Stimulated activated naive CD8-positive, alpha-beta T cell treated with anti-CD3 and anti-CD28 coated beads, Interleukin-15, Interleukin-2, amounts not matched to agents 100 ng/mL and 50 ng/mL, for 24 hours (primary cell): ENCODE data around the gene CTNNA3.

ENCODE experiments used
- H3K27ac Mint-ChIP-seq: one replicate; pipeline ENCODE4 v1.8.0; 2021; ENCODE audit warnings: mild to moderate bottlenecking, mixed read lengths
- H3K27me3 Mint-ChIP-seq: one replicate; pipeline ENCODE4 v1.8.0; 2021; ENCODE audit warnings: mixed read lengths
- H3K36me3 Mint-ChIP-seq: one replicate; pipeline ENCODE4 v1.8.0; 2021; ENCODE audit warnings: low read depth, mixed read lengths
- H3K4me1 Mint-ChIP-seq: one replicate; pipeline ENCODE4 v1.8.0; 2021; ENCODE audit warnings: low read depth, mixed read lengths
- H3K4me3 Mint-ChIP-seq: one replicate; pipeline ENCODE4 v1.8.0; 2021; ENCODE audit warnings: mild to moderate bottlenecking, mixed read lengths
- H3K9me3 Mint-ChIP-seq: one replicate; pipeline ENCODE4 v1.8.0; 2021; ENCODE audit warnings: mixed read lengths

Gene CTNNA3

DNA sequence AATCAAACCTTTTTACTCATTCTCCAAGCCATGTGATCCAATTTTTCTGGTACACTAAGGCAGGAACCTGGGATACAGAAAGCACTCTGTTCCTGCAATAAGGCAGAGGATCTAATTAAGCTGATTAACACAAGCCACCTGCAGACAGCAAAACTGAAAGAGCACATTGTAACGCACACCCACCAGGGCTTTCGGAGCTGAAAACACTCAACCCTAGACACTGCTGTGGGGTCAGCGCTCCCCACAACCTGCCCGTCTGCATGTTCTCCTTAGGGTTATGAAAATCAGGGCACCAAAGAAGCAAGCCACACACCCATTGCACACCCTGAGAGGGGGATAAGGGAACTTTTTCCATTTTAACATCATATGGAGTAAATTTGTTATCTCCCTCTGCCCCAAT is 1792.4 kb downstream of the CTNNA3 start:
- no peaks in the 10 kb centered on the region for H3K27me3 Mint-ChIP-seq
- peaks cover 12% of the 10 kb centered on the region for H3K9me3 Mint-ChIP-seq
- no peaks in the 10 kb centered on the region for H3K36me3 Mint-ChIP-seq
- no peaks in the 10 kb centered on the region for H3K4me1 Mint-ChIP-seq
- H3K4me3 Mint-ChIP-seq = no peak overlapping the region
- no peak overlapping the region for H3K27ac Mint-ChIP-seq

DNA sequence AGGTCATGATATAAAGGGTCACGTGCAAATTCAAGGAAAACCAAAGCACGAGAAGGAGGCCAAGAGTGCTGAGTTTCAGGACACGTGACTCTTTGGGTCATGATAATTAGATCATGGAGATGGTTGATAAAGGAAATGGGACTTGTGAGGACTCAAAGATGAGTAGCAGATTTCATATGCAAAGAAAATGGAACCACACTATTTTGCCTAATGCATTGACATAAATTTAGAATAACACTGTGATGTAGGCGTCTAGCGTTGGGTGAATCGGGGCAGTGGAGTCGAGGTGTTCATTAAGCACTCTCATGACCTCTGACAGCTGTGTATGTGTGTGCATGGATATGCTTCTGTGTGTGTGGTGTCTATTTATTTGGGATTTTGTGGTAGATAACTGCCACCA is 1795.7 kb downstream of the CTNNA3 start:
- no peaks in the 10 kb centered on the region for H3K27me3 Mint-ChIP-seq
- H3K4me3 Mint-ChIP-seq = no peak overlapping the region
- H3K36me3 Mint-ChIP-seq = no peaks in the 10 kb centered on the region
- peaks cover 12% of the 10 kb centered on the region for H3K9me3 Mint-ChIP-seq
- H3K27ac Mint-ChIP-seq = no peak overlapping the region
- no peaks in the 10 kb centered on the region for H3K4me1 Mint-ChIP-seq

DNA sequence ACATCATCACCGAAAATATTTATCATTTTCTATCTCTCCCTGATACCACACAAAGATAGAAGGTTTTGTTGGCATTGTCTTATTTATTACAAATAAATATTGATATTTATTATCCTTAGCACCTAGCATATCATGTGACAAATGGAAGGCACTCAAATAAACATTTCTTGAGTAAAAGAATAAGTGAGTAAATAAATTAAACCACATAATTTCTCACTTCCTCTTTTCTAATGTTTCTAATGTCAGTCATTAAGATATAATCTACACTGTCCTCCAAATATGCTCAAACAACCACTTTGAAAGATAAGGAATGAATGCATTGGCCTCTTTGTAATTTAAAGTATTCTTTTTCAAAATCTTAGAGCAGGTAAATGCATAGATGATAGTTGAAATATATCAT is 1797.9 kb downstream of the CTNNA3 start:
- no peak overlapping the region for H3K27ac Mint-ChIP-seq
- H3K27me3 Mint-ChIP-seq = no peaks in the 10 kb centered on the region
- H3K36me3 Mint-ChIP-seq = no peaks in the 10 kb centered on the region
- peaks cover 7% of the 10 kb centered on the region for H3K9me3 Mint-ChIP-seq
- no peaks in the 10 kb centered on the region for H3K4me1 Mint-ChIP-seq
- no peak overlapping the region for H3K4me3 Mint-ChIP-seq

GRCh38 chr10:65894961-65895360 is 1801.0 kb downstream of the CTNNA3 start:
- Mint-ChIP-seq H3K9me3 (peaks cover 2% of the 10 kb centered on the region), H3K4me1 (no peaks in the 10 kb centered on the region), H3K4me3 (no peak overlapping the region), H3K36me3 (no peaks in the 10 kb centered on the region), H3K27me3 (no peaks in the 10 kb centered on the region), H3K27ac (no peak overlapping the region)

DNA sequence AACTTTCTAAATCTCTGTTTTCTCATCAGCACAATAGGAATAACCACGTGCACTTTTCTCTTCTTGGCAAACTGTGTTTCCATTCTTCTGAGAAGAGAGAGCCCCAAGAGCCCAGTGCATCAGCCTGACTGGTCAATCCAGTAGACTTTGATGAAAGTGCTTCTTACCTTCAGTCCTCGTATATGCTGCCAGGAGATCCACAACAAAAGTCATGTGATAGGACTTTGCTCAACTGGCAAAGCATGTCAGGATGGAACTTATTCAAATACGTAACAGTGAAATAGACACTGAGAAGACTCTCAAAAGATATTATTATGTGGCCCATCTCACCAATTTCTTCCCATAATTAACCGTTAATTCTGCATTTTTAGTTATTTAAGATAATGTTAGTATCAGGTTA is 1801.6 kb downstream of the CTNNA3 start:
- H3K27me3 Mint-ChIP-seq = no peaks in the 10 kb centered on the region
- no peak overlapping the region for H3K4me3 Mint-ChIP-seq
- H3K9me3 Mint-ChIP-seq = no peaks in the 10 kb centered on the region
- H3K4me1 Mint-ChIP-seq = no peaks in the 10 kb centered on the region
- no peak overlapping the region for H3K27ac Mint-ChIP-seq
- no peaks in the 10 kb centered on the region for H3K36me3 Mint-ChIP-seq

- H3K4me1 Mint-ChIP-seq = no peaks in the 10 kb centered on the region
- no peaks in the 10 kb centered on the region for H3K36me3 Mint-ChIP-seq
- H3K9me3 Mint-ChIP-seq = no peaks in the 10 kb centered on the region
- no peak overlapping the region for H3K4me3 Mint-ChIP-seq
- H3K27me3 Mint-ChIP-seq = no peaks in the 10 kb centered on the region
- no peak overlapping the region for H3K27ac Mint-ChIP-seq
Observed at GRCh38 chr10:65893676-65894075, 1802.3 kb downstream of the CTNNA3 start.

- H3K36me3 Mint-ChIP-seq = no peaks in the 10 kb centered on the region
- no peaks in the 10 kb centered on the region for H3K4me1 Mint-ChIP-seq
- H3K4me3 Mint-ChIP-seq = no peak overlapping the region
- H3K27me3 Mint-ChIP-seq = no peaks in the 10 kb centered on the region
- H3K27ac Mint-ChIP-seq = no peak overlapping the region
- H3K9me3 Mint-ChIP-seq = no peaks in the 10 kb centered on the region
Observed at GRCh38 chr10:65892284-65892683, 1803.7 kb downstream of the CTNNA3 start.

- H3K36me3 Mint-ChIP-seq = no peaks in the 10 kb centered on the region
- H3K27ac Mint-ChIP-seq = no peak overlapping the region
- peaks cover 8% of the 10 kb centered on the region for H3K9me3 Mint-ChIP-seq
- H3K4me1 Mint-ChIP-seq = no peaks in the 10 kb centered on the region
- no peak overlapping the region for H3K4me3 Mint-ChIP-seq
- no peaks in the 10 kb centered on the region for H3K27me3 Mint-ChIP-seq
Observed at GRCh38 chr10:65891073-65891981, 1804.7 kb downstream of the CTNNA3 start.

DNA sequence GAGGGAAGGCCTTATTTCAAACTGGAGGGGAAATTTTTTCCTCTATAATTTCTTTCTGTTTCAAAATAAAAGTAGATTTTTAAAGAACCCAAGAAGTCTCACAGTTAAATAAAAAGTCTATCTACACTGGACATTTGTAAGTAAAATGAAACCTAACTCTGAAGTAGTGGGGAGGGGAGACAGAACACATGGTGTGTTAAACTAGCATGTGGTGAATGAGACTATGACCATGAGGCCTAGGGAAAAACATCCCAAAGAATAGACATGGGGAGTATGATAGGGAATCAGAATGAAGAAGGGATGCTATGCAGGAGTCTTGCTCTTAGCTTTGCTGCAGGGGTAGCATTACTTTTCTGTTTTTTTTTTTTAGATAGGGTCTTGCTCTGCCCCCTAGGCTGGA is 1831.5 kb downstream of the CTNNA3 start:
- no peaks in the 10 kb centered on the region for H3K27me3 Mint-ChIP-seq
- no peak overlapping the region for H3K27ac Mint-ChIP-seq
- H3K4me3 Mint-ChIP-seq = no peak overlapping the region
- peaks cover 9% of the 10 kb centered on the region for H3K9me3 Mint-ChIP-seq
- no peaks in the 10 kb centered on the region for H3K36me3 Mint-ChIP-seq
- no peaks in the 10 kb centered on the region for H3K4me1 Mint-ChIP-seq

GRCh38 chr10:65864036-65864435 is 1832.0 kb downstream of the CTNNA3 start:
- H3K36me3 Mint-ChIP-seq = no peaks in the 10 kb centered on the region
- no peak overlapping the region for H3K27ac Mint-ChIP-seq
- no peak overlapping the region for H3K4me3 Mint-ChIP-seq
- peaks cover 9% of the 10 kb centered on the region for H3K9me3 Mint-ChIP-seq
- H3K27me3 Mint-ChIP-seq = no peaks in the 10 kb centered on the region
- no peaks in the 10 kb centered on the region for H3K4me1 Mint-ChIP-seq
